ENCODE measurements around the gene SCAMP5.

Gene SCAMP5

DNA sequence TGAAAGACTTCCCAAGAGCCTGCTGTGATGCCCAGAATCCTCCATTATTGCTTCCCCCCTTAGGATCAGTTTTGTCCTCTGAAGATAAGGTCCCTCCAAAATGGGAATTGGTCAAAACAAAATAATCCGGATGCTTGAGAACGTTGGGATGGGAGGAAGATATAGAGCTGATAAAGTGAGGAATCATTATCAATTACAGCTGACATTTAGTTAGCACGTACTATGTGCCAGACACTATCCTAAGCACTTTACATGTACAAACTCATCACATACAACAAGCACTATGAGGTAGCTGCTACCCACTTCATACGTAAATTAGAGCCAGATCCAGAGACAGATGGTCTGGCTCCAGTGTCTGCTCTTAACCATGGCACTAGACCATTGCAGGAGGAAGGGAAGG lies 32.1 kb upstream of the SCAMP5 start:
- in situ Hi-C loops (cut with MboI; ENCODE audit: low pct_unique_long_range_greater_than_20kb, low sequenced_read_pairs): loop anchor here (25.0 kb wide), 1 partner anchor 326 kb away; no protein-coding TSS in a partner anchor

DNA sequence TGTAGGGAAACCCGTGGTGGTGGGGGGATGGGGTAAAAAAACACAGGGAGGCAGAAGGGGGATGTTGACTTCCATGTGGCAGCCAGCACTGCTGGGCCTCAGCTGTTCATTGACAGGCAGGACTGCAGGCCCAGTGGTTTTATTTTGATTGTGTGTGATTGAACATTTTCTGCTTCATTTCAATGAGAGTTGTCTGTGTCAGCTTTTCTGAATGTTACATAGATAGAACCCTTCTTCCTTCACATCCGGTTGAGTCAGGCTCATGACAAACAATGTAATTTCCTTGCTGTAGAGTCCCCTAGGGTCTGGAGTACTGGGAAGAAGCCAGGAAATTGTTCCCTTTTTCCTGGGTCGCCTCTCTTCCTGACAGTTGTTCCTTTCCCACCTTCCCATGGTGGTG lies 30.6 kb upstream of the SCAMP5 start:
- in situ Hi-C loops (cut with MboI; ENCODE audit: low pct_unique_long_range_greater_than_20kb, low sequenced_read_pairs): loop anchor here (25.0 kb wide), 1 partner anchor 327 kb away; no protein-coding TSS in a partner anchor
- no peak for DNase-seq

More for the DNA sequence above, 32.1 kb upstream of the SCAMP5 start:
- no peak for DNase-seq

DNA sequence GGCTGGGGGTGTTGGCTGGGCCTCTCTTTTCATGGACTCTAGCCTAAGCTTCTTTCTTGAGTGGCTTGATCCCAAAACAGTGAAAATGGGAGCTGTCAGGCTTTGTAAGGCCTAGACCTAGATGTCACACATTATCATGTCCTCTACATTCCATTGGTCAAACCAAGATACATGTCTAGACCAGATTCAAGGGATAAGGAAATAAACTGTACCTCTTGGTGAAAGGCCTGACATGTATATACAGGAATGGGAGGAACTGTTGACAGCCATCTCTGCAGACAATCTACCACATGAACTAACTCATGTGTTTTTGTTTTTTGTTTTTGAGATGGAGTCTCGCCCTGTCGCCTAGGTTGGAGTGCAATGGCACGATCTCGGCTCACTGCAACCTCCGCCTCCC lies 27.7 kb upstream of the SCAMP5 start:
- no peak for DNase-seq
- in situ Hi-C loops (cut with MboI; ENCODE audit: low pct_unique_long_range_greater_than_20kb, low sequenced_read_pairs): loop anchor here (25.0 kb wide), 1 partner anchor 330 kb away; no protein-coding TSS in a partner anchor

DNA sequence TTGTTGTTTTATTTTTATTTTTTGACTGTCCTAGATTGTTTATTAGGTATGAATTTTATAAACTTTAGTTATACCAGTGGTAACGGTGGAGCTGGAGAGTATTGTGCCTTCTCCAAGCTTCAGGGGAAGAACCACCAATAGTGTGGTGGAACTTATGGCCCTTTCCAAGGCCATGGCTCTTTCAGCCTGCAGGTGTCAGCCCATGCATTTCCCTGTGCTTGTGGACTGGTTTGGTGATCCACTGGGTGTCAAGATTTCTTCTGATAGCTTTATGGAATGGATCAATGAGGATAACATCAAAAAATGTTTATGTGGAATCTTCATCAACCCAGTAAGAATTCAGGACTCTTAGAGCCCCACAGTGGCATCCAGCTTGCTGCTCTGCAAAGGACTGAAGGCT lies 19.2 kb upstream of the SCAMP5 start:
- DNase-seq: no peak
- in situ Hi-C loops (cut with MboI; ENCODE audit: low pct_unique_long_range_greater_than_20kb, low sequenced_read_pairs): no loop called here

DNA sequence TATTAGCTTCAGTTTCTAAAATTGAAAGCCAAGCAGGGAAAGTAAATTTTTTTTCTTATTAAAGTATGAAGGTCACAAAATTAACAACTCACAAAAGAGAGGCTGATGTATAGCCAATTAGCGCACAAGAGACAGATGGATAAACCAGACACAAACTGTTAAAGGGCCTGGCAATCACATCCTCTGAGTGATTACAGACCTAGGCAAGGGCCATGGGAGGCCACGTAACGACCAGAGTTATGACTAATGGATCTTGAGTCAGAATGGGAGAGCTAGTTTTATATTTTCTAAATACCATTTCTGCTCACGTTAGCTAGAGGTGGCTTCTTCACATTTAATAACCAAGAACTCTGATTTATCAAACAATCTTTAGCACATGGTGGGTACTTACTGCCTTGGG lies 17.8 kb upstream of the SCAMP5 start:
- in situ Hi-C loops (cut with MboI; ENCODE audit: low pct_unique_long_range_greater_than_20kb, low sequenced_read_pairs): no loop called here
- DNase-seq: no peak

DNA sequence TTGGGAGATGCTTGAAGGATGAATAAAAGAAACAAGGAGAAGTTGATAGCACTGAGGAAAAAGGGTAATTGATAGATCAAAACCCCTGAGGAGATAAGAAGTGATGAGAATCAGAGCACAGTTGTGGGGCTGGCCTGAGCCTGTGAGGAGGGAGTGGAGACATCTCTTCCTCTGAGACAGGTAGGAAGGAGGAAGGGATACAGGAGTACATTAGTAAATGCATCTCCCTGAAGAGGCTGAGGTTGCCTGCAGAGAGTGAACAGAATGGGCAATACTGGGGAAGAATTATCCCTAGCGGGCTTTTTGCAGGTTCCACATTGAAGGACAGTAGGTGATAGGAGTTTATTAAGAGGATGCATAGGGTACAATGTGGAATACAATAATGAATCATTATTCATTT lies 17.3 kb upstream of the SCAMP5 start:
- in situ Hi-C loops (cut with MboI; ENCODE audit: low pct_unique_long_range_greater_than_20kb, low sequenced_read_pairs): no loop called here
- no peak for DNase-seq

DNA sequence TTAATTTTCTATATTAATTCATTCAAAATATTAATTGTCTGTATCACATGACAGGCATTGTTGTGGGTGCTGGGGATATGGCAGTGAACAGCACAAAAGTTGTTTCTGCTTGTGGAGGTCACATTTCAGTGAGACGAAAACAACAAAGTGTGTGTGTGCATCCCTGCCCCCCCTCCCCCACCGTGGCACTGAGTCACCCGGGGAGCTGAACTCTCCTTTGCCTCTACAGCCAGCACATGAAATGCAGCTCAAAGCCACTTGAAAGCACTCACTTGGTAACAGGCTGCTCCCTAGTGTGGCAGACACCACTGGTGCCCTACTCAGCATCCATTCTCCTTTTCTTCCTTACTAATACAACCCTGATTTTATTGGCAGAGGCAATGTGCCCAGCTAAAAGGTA lies 16.9 kb upstream of the SCAMP5 start:
- in situ Hi-C loops (cut with MboI; ENCODE audit: low pct_unique_long_range_greater_than_20kb, low sequenced_read_pairs): no loop called here
- no peak for DNase-seq

DNA sequence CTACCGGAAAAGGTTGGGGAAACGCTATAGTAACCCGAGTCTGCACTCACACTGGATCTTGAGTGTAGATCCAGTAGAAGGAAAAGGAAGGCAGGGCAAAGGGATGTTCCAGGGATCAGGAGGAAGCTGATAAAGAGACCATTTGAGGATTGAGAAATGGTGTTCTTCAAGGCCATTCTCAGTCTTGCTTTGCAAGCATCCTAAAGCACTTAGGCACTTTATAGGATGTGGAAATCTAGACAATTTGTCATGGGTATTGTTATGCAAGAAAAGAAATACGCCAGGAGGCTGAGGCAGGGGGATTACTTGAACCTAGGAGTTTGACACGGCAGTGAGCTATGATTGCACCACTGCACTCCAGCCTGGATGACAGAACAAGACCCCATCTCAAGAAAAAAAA lies 13.2 kb upstream of the SCAMP5 start:
- DNase-seq: no peak
- in situ Hi-C loops (cut with MboI; ENCODE audit: low pct_unique_long_range_greater_than_20kb, low sequenced_read_pairs): no loop called here

DNA sequence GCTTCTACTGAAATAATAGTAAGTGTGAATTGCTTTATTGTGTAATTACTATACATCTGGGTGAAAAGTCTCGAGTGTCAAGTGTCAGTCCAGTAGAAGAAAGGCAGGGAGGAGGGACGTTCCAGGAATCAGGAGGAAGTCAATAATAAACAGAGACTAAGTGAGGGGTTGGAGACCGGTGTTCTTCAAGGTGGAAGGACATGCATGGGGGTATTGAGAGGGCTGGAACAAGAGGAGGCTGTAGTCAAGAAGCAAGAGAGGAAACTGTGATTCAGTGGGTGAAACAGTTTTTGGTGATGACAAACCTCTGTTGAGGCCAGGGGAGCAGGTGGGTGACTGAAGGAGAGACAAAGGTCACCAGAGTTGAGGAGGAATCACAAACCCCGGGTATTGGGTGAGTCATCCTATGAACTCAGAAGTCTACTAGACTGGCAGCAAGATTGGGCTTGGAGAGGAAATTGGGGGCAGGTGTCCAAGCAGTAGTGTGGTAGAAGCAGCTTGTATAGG lies 11.6 kb upstream of the SCAMP5 start:
- in situ Hi-C loops (cut with MboI; ENCODE audit: low pct_unique_long_range_greater_than_20kb, low sequenced_read_pairs): no loop called here
- no peak for DNase-seq

DNA sequence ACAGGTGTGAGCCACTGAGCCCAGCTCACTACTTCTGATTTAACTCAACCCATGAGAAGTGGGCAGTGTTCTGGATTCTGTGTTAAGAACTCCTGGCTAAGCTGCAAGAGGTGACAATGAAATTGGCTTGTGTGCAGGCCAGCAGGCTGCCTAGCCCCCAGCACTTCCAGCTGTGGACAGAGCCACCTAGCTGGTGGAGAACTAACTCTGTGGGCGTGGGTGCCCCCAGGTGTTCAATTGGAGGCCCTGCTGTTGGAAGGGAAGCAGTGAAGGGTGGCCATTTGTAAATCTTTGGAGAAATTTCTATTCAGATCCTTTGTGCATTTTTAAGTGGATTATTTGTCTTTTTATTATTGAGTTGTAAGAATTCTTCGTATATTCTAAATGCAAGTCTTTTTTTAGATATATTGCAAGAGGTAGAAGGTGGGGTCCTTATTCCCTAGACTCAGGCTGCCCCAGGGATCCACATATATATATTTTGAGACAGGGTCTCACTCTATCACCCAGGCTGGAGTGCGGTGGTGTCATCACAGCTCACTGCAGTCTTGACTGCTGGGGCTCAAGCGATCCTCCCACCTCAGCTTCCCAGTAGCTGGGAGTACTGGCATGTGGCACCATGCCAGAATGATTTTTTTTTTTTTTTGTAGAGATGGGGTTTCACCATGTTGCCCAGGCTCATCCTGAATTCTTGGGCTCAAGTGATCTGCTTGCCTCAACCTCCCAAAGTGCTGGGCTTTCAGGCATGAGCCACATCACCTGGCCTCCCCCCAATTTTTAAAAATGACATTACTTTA lies 7.2 kb upstream of the SCAMP5 start:
- in situ Hi-C loops (cut with MboI; ENCODE audit: low pct_unique_long_range_greater_than_20kb, low sequenced_read_pairs): no loop called here

DNA sequence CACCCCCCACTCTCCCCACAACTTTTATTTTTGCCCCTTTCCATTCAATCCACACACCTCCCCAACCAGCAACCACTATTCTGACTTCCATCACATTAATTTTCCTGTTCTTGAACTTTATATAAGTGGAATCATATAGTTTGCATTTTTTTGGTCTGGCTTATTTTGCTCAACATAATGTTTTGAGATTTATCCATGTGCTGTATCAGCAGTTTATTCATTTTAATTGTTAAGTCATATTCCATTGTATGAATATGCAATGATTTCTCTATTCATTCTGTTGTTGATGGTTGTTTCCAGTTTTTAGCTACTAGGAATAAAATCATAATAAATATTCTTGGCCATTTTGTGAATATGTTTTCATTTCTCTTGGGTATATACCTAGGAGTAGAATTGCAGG lies 5.8 kb upstream of the SCAMP5 start:
- in situ Hi-C loops (cut with MboI; ENCODE audit: low pct_unique_long_range_greater_than_20kb, low sequenced_read_pairs): no loop called here
- DNase-seq: no peak

More for the DNA sequence above, 7.2 kb upstream of the SCAMP5 start:
- DNase-seq: peak; percentile 83

DNA sequence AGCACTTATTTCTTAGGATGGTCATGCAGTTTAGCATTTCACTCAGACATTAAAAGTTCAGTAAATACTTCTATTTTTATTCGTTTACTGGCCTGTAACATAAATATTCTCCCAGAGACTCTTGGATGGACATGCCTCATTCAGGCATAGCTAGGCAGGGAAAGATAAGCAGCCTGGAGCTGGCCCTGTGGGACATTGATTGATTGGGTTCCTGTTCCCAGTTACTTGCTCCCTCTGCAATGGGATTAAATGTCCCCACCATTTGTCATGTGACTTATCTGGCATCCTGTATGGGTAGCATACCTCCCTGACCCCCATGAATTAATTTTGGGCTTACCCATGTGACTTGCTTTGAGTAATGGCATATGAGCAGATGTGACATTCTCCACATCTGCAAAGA lies 2.7 kb upstream of the SCAMP5 start:
- no peak for DNase-seq
- in situ Hi-C loops (cut with MboI; ENCODE audit: low pct_unique_long_range_greater_than_20kb, low sequenced_read_pairs): no loop called here

DNA sequence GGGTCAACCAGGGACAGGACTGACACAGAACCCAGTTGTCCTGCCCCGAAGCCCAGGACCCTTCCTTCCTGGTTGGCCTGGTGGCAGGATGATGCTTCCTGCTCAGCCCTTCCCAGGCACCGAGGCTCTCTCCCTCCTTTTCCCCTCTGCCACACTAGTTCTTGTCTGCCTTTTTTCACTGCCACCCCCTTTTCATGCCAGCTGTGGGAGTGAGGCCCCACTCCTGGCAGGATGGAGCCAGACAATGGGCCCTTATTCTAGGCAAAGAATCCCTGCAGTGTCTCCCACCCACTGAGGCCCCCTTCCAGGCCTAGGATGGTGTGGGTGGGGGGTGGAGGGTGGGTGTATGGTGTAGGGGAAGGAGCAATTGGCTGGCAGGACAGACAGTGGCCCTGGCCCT lies 1.1 kb upstream of the SCAMP5 start:
- in situ Hi-C loops (cut with MboI; ENCODE audit: low pct_unique_long_range_greater_than_20kb, low sequenced_read_pairs): no loop called here
- DNase-seq: no peak

DNA sequence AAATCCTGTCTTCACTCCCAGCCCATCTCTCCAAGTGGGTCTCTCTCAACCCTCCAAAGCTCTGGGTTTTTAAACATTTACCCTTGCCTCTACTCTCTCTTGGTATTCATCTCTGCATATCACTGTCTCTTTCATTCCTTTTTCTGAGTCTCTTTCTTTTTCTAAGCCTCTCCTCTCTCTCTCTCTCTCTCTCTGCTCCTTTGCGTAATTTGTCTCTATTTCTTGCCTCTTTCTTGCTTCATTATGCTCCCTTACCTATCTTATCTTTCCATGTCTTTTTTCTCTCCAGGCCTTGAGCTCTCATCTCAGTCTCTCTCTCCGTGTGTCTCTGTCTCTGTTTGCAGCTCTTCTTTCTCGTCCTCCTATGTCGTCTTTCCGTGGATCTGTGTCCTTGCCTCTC lies 678 bp upstream of the SCAMP5 start:
- in situ Hi-C loops (cut with MboI; ENCODE audit: low pct_unique_long_range_greater_than_20kb, low sequenced_read_pairs): no loop called here

DNA sequence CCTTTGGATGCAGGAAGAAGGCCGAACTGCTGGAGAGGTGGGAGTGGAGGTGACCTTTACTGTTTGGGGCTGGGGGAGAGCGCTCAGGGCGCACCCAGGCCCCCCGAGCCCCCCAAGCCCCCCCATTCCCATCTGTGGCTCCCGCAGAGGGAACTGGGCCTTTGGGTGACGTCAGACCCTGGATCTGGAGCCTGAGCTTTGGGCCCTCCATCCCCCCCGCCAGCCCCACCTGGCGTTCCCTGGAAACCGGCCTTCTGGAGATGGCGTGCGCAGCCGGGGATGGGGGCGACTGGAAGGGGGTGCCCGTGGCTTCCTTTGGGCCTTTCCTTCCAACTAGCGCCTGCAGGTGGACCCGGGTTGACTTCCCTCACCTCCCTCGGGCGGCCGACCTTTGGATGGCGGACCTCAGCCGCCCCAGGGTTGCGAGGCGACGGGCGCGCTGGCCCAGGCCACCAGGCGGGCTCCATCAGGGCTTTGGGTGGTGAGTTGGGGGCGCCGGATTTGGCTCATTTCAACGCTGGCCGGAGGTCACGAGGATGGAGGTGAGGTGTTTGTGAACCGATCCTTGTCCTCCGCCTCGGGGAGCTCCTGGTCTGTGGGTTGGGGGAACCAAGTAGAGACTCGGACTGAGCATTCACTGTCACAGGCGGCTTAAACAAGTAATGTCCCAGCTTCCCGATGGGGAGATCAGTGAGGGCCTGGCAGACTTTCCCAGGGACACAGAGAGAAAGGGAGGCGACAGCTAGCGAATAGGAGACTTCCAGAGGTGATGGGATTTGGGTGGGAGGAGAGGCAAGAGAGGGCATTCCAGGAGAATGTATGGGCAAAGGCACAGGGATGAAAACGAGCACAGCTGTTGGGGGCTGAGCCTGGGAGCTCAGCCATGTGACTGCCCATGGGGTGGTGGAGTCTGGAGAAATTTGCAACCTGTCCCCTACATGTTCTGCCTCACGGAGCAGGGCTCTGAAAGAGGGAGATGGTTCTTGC lies 709 bp downstream of the SCAMP5 start:
- DNase-seq: no peak
- in situ Hi-C loops (cut with MboI; ENCODE audit: low pct_unique_long_range_greater_than_20kb, low sequenced_read_pairs): no loop called here

More for the DNA sequence above, 678 bp upstream of the SCAMP5 start:
- DNase-seq: no peak

DNA sequence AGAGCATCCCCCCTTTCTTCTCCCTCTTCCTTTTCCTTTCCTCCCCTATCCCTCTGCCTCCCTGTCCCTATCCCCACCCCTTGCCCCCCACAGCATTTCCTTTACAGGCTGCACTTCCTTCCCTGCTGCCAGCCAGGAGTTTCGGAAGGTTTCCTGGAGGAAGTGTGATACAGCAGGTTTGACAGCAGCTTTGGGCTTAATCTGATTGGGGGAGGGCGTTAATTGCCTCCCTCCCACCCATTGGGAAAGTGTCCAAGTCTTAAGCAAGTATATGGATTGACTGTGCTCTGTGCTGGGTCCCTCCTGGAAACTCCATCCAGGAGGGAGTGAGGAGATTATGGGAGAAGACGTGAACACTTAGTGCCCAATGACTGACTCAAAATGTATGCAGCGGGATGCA lies 1.8 kb downstream of the SCAMP5 start:
- in situ Hi-C loops (cut with MboI; ENCODE audit: low pct_unique_long_range_greater_than_20kb, low sequenced_read_pairs): no loop called here
- no peak for DNase-seq

DNA sequence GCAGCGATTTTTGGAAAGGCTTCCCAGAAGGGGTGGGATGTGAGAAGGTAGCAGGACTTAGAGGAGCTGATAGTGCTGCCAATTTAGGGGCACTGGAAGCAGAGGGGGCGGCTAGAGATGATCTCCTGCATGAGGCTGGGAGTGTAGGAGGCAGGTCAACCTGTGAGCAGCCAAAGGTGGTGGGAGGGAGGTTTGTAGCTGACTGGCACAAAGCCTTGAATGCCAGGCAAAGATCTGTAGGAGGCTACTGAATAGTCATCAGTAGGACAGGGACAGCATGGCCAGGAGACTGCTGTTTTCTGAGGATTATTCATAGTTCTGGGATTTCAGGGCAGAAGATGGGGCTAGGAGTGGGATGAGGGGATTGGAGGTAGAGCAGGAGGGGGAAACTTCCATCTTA lies 2.2 kb downstream of the SCAMP5 start:
- in situ Hi-C loops (cut with MboI; ENCODE audit: low pct_unique_long_range_greater_than_20kb, low sequenced_read_pairs): no loop called here

DNA sequence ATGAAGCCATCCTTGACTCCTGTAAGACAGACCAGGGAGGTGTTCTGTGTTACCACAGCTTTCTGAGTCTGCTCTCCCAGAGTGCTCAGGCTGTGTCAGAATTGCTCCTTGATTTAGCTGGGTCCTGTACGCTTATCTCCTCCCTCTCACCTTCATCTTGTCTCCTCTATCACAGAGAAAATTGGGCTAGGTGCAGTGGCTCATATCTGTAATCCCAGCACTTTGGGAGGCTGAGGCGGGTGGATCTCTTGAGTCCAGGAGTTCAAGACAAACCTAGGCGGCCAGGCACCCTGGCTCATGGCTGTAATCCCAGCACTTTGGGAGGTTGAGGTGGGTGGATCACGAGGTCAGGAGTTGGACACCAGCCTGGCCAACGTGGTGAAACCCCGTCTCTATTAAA lies 5.9 kb downstream of the SCAMP5 start:
- DNase-seq: no peak
- in situ Hi-C loops (cut with MboI; ENCODE audit: low pct_unique_long_range_greater_than_20kb, low sequenced_read_pairs): loop anchor here (25.0 kb wide), 1 partner anchor 661 kb away; no protein-coding TSS in a partner anchor

More for the DNA sequence above, 2.2 kb downstream of the SCAMP5 start:
- DNase-seq: no peak

DNA sequence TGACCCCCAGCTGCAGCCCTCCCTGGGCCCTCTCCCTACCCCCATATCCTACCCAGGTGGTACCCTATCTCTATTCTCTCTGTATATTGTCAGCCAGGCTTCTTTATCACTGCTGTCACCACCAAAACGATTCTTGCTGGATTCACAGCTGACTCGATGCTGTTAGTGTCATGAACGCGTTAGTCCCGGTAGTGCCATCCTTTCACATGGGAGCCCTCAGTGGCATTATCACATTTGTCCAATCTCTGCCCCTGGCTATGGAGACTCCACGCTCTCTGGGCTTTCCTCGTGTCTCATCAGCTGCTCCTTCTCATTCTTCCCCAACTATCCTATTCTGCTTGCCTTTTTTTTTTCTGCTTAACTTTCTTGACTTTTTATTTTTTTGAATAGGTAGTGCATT lies 7.0 kb downstream of the SCAMP5 start:
- no peak for DNase-seq
- in situ Hi-C loops (cut with MboI; ENCODE audit: low pct_unique_long_range_greater_than_20kb, low sequenced_read_pairs): loop anchor here (25.0 kb wide), 1 partner anchor 660 kb away; no protein-coding TSS in a partner anchor

DNA sequence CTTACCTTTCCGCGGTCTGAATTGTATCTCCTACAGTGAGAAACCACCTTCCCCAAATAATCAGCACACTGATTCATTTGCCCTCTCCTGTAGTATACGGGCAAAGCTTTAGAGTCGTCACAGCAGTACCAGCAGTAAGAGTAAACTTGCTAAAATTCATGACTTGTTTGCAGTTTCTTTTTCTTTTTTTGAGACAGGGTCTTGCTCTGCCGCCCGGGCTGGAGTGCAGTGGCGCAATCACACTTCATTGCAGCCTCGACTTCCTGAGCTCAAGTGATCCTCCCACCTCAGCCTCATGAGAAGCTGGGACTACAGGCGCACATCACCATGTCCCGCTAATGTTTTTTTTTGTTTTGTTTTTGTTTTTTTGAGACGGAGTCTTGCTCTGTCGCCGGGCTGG lies 11.9 kb downstream of the SCAMP5 start:
- in situ Hi-C loops (cut with MboI; ENCODE audit: low pct_unique_long_range_greater_than_20kb, low sequenced_read_pairs): loop anchor here (25.0 kb wide), 1 partner anchor 655 kb away; no protein-coding TSS in a partner anchor
- peak; percentile 50 for DNase-seq

Measured in KBM-7 (cell line).